ENCODE results near the gene EMC1.
"Not testable (repeated sequence)": the region's sequence is repeated elsewhere in the genome, so short reads cannot be mapped to it uniquely, and the experiment has no call there.

DNA sequence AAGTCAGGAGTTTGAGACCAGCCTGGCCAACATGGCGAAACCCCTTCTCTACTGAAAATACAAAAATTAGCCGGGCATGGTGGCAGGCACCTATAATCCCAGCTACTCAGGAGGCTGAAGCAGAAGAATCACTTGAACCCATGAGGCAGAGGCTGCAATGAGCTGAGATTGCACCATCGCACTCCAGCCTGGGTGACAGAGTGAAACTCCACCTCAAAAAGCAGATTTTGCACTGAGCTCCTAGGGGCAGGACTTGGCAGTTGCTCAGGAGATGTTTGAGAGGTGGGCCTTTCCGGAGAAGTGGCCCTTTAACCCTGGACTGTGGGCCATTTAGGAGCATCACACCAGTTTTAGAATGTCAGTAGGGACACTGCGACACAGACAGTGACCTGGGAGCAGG is 5.0 kb upstream of the EMC1 start:
- TF ChIP-seq, protein P1, sequence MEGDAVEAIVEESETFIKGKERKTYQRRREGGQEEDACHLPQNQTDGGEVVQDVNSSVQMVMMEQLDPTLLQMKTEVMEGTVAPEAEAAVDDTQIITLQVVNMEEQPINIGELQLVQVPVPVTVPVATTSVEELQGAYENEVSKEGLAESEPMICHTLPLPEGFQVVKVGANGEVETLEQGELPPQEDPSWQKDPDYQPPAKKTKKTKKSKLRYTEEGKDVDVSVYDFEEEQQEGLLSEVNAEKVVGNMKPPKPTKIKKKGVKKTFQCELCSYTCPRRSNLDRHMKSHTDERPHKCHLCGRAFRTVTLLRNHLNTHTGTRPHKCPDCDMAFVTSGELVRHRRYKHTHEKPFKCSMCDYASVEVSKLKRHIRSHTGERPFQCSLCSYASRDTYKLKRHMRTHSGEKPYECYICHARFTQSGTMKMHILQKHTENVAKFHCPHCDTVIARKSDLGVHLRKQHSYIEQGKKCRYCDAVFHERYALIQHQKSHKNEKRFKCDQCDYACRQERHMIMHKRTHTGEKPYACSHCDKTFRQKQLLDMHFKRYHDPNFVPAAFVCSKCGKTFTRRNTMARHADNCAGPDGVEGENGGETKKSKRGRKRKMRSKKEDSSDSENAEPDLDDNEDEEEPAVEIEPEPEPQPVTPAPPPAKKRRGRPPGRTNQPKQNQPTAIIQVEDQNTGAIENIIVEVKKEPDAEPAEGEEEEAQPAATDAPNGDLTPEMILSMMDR (IDR thresholded peaks at IDR 0.05): not testable (repeated sequence)
- not testable (repeated sequence) for TF ChIP-seq POLR2A (IDR thresholded peaks at IDR 0.05)
